HG03354 (cell line): ENCODE measurements around the gene MAGI2.
"Not testable (repeated sequence)": the region's sequence is repeated elsewhere in the genome, so short reads cannot be mapped to it uniquely, and the experiment has no call there.

ENCODE experiments used
- ATAC-seq: cut with Tn5 transposase; IDR thresholded peaks from one replicate; pipeline ENCODE4 v1.9.1; 2021; ENCODE audit warnings: mild to moderate bottlenecking; ENCODE audit not compliant: unreplicated experiment, poor library complexity, severe bottlenecking

MAGI2 gene

GRCh38 chr7:78638364-78638763, 815.1 kb downstream of the MAGI2 start:
- no peak for ATAC-seq

GRCh38 chr7:78636727-78637126, 816.7 kb downstream of the MAGI2 start:
- no peak for ATAC-seq

- no peak for ATAC-seq
These were observed 818.3 kb downstream of the MAGI2 start for GRCh38 chr7:78635026-78635793.

- no peak for ATAC-seq
These were observed 819.4 kb downstream of the MAGI2 start for GRCh38 chr7:78634093-78634492.

- ATAC-seq = no peak
These were observed 832.5 kb downstream of the MAGI2 start for GRCh38 chr7:78620920-78621319.

- no peak for ATAC-seq
These were observed 836.9 kb downstream of the MAGI2 start for GRCh38 chr7:78616539-78616938.

- ATAC-seq = no peak
These were observed 844.2 kb downstream of the MAGI2 start for GRCh38 chr7:78609281-78609680.

- ATAC-seq = no peak
These were observed 846.4 kb downstream of the MAGI2 start for GRCh38 chr7:78607099-78607498.

GRCh38 chr7:78605119-78605518, 848.3 kb downstream of the MAGI2 start:
- ATAC-seq = no peak

- ATAC-seq = no peak
These were observed 851.7 kb downstream of the MAGI2 start for GRCh38 chr7:78601728-78602127.

GRCh38 chr7:78594156-78594555, 859.3 kb downstream of the MAGI2 start:
- ATAC-seq = no peak

GRCh38 chr7:78588393-78588792, 865.1 kb downstream of the MAGI2 start:
- ATAC-seq = no peak

GRCh38 chr7:78587443-78588044, 865.9 kb downstream of the MAGI2 start:
- no peak for ATAC-seq

- ATAC-seq = no peak
These were observed 867.5 kb downstream of the MAGI2 start for GRCh38 chr7:78585980-78586379.

GRCh38 chr7:78578686-78579085, 874.8 kb downstream of the MAGI2 start:
- no peak for ATAC-seq

GRCh38 chr7:78577174-78577952, 876.1 kb downstream of the MAGI2 start:
- not testable (repeated sequence) for ATAC-seq

- ATAC-seq = no peak
These were observed 877.2 kb downstream of the MAGI2 start for GRCh38 chr7:78576236-78576635.

GRCh38 chr7:78571292-78571691, 882.2 kb downstream of the MAGI2 start:
- ATAC-seq = no peak

GRCh38 chr7:78568690-78569089, 884.8 kb downstream of the MAGI2 start:
- no peak for ATAC-seq

- ATAC-seq = no peak
These were observed 885.6 kb downstream of the MAGI2 start for GRCh38 chr7:78567836-78568235.

GRCh38 chr7:78565784-78566183, 887.7 kb downstream of the MAGI2 start:
- no peak for ATAC-seq
